HG03520 (cell line): ENCODE data around the gene UMODL1.
"Not testable (repeated sequence)": the region's sequence is repeated elsewhere in the genome, so short reads cannot be mapped to it uniquely, and the experiment has no call there.

Experiments
- ATAC-seq: cut with Tn5 transposase; IDR thresholded peaks from one replicate; pipeline ENCODE4 v1.9.1; 2021; ENCODE audit warnings: mild to moderate bottlenecking, moderate library complexity; ENCODE audit not compliant: unreplicated experiment

The UMODL1 gene

GRCh38 chr21:42077685-42078238 is 6.6 kb downstream of the UMODL1 start:
- peak; percentile 88 for ATAC-seq

GRCh38 chr21:42078247-42079007 is 7.3 kb downstream of the UMODL1 start:
- ATAC-seq, result not testable (repeated sequence)

- ATAC-seq, result no peak
Measured at GRCh38 chr21:42079008-42079938, 8.2 kb downstream of the UMODL1 start.

- ATAC-seq, result no peak
Measured at GRCh38 chr21:42079939-42080787, 9.0 kb downstream of the UMODL1 start.

- ATAC-seq, result no peak
Measured at GRCh38 chr21:42080788-42081083, 9.6 kb downstream of the UMODL1 start.

GRCh38 chr21:42081138-42081537 is 10.0 kb downstream of the UMODL1 start:
- no peak for ATAC-seq

- ATAC-seq, result no peak
Measured at GRCh38 chr21:42081931-42082381, 10.8 kb downstream of the UMODL1 start.

GRCh38 chr21:42082501-42083360 is 11.6 kb downstream of the UMODL1 start:
- no peak for ATAC-seq

GRCh38 chr21:42083361-42083690 is 12.2 kb downstream of the UMODL1 start:
- no peak for ATAC-seq

GRCh38 chr21:42084079-42084478 is 13.0 kb downstream of the UMODL1 start:
- ATAC-seq, result no peak

- no peak for ATAC-seq
Measured at GRCh38 chr21:42085246-42086077, 14.3 kb downstream of the UMODL1 start.

- no peak for ATAC-seq
Measured at GRCh38 chr21:42086969-42087368, 15.9 kb downstream of the UMODL1 start.

GRCh38 chr21:42088148-42088547 is 17.0 kb downstream of the UMODL1 start:
- ATAC-seq, result no peak

- no peak for ATAC-seq
Measured at GRCh38 chr21:42088658-42089057, 17.5 kb downstream of the UMODL1 start.

GRCh38 chr21:42089093-42089631 is 18.0 kb downstream of the UMODL1 start:
- no peak for ATAC-seq

GRCh38 chr21:42089665-42090310 is 18.7 kb downstream of the UMODL1 start:
- ATAC-seq, result no peak

GRCh38 chr21:42091899-42092508 is 20.9 kb downstream of the UMODL1 start:
- ATAC-seq, result no peak

- ATAC-seq, result no peak
Measured at GRCh38 chr21:42092771-42093170, 21.7 kb downstream of the UMODL1 start.
